K562 (cell line): ENCODE measurements around the gene WDR76. TPM values are rescaled to one million over a fixed set of nuclear protein-coding genes. Genes with fewer than 3 reads are reported as not detected.
A peak's percentile ranks its signal among the peaks of the same experiment; 100 is the strongest.

Experiments
- CBX1 ChIP-seq: sonication (generic); IDR thresholded peaks from 2 replicates; pipeline ENCODE4 v1.6.1; 2016; ENCODE audit warnings: antibody characterized with exemption, low read depth, mild to moderate bottlenecking
- ETV6 ChIP-seq, 3 experiments: fragments of 150-350 bp in 1 of 3; sonication (generic) in 1 of 3; formaldehyde crosslinking in 1 of 3; IDR thresholded peaks; 2 replicates each; pipeline versions ENCODE4 v1.6.1 to v1.8.0; 2014 to 2022; ENCODE audit warnings: borderline replicate concordance in 2 of 3, low read depth in 2 of 3, antibody characterized with exemption in 1 of 3, low read length in 1 of 3, mild to moderate bottlenecking in 1 of 3, missing genetic modification reagents in 1 of 3
- MYC ChIP-seq, 2 experiments: fragments of 250-450 bp in 1 of 2; sonication (Bioruptor Pico) in 1 of 2; IDR thresholded peaks; 2 replicates each; pipeline versions ENCODE4 v1.5.1 to v1.6.1; 2012 to 2021; ENCODE audit warnings: low read depth in 2 of 2, borderline replicate concordance in 1 of 2, improper control_type of control experiment in 1 of 2, low read length in 1 of 2, mild to moderate bottlenecking in 1 of 2, moderate library complexity in 1 of 2
- NKRF ChIP-seq: fragments of 450-650 bp; IDR thresholded peaks from 2 replicates; pipeline ENCODE4 v1.6.1; 2016; ENCODE audit warnings: borderline replicate concordance
- PML ChIP-seq: IDR thresholded peaks from 2 replicates; pipeline ENCODE4 v1.6.1; 2012; ENCODE audit warnings: low read length, inconsistent platforms
- PRMT5 ChIP-seq: sonication (generic); formaldehyde crosslinking; IDR thresholded peaks from 2 replicates; pipeline ENCODE4 v1.5.0; 2020; ENCODE audit warnings: missing genetic modification reagents
- RCOR1 ChIP-seq, 2 experiments: IDR thresholded peaks; 2 replicates each; pipeline ENCODE4 v1.6.1; 2012; ENCODE audit warnings: low read depth in 2 of 2, low read length in 2 of 2, borderline replicate concordance in 1 of 2, improper control_type of control experiment in 1 of 2
- SMAD1 ChIP-seq: fragments of 150-350 bp; IDR thresholded peaks from 2 replicates; pipeline ENCODE4 v1.6.1; 2014; ENCODE audit warnings: low read length, low read depth; ENCODE audit not compliant: partially characterized antibody
- SMARCA5 ChIP-seq: fragments of 450-650 bp; IDR thresholded peaks from 2 replicates; pipeline ENCODE4 v1.6.1; 2016
- SP2 ChIP-seq: IDR thresholded peaks from 2 replicates; pipeline ENCODE4 v1.6.1; 2011; ENCODE audit warnings: mild to moderate bottlenecking, low read depth, low read length, moderate library complexity; ENCODE audit not compliant: poor library complexity, severe bottlenecking; ENCODE audit errors: extremely low read depth
- SPI1 ChIP-seq: IDR thresholded peaks from 2 replicates; pipeline ENCODE4 v1.6.1; 2011; ENCODE audit warnings: low read depth, low read length, control low read depth, borderline replicate concordance
- TRIM28 ChIP-seq: fragments of 450-650 bp; IDR thresholded peaks from 2 replicates; pipeline ENCODE4 v1.6.1; 2017
- ZNF165 ChIP-seq: fragments of 250-450 bp; sonication (Bioruptor Pico); IDR thresholded peaks from 2 replicates; pipeline ENCODE4 v1.4.0; 2020; ENCODE audit warnings: borderline replicate concordance
- ZNF184 ChIP-seq: sonication (generic); formaldehyde crosslinking; IDR thresholded peaks from 2 replicates; pipeline ENCODE4 v1.5.0; 2020; ENCODE audit warnings: missing genetic modification reagents
- ZNF239 ChIP-seq: fragments of 250-450 bp; sonication (Bioruptor Pico); IDR thresholded peaks from 2 replicates; pipeline ENCODE4 v1.4.0; 2020; ENCODE audit warnings: mild to moderate bottlenecking
- ZNF551 ChIP-seq: fragments of 250-450 bp; sonication (Bioruptor Pico); IDR thresholded peaks from 2 replicates; pipeline ENCODE4 v1.5.0; 2021; ENCODE audit warnings: mild to moderate bottlenecking, moderate library complexity
- ZNF695 ChIP-seq: fragments of 450-650 bp; formaldehyde crosslinking; IDR thresholded peaks from 2 replicates; pipeline ENCODE4 v1.4.0; 2020; ENCODE audit warnings: mild to moderate bottlenecking, moderate library complexity
- ZNF717 ChIP-seq: fragments of 250-450 bp; sonication (Bioruptor Pico); IDR thresholded peaks from 2 replicates; pipeline ENCODE4 v1.5.0; 2021
- polyA plus RNA-seq, 8 experiments: library from polyadenylated mRNA; depleted of rRNA in 4 of 8; stranded (reverse) in 5 of 8; unstranded in 3 of 8; fragments of >200 nt; fragmentation: Nextera tagmentation in 2 of 8; fragmentation: Illumina TruSeq in 1 of 8; extraction: Ambion mirVana in 2 of 8; extraction: Trizol in 1 of 8; gene quantifications; 2 replicates each; pipeline versions ENCODE4 v1.2.1 to v1.2.3, GENCODE V29; 2011 to 2014; ENCODE audit warnings: inconsistent platforms in 1 of 8, missing spikeins in 1 of 8
- total RNA-seq, 7 experiments: library from RNA; depleted of rRNA in 6 of 7; stranded (reverse); fragments of >200 nt in 6 of 7; fragmentation: Illumina TruSeq in 2 of 7; extraction: Trizol in 2 of 7; gene quantifications; 2 replicates each; pipeline versions ENCODE4 v1.2.1 to v1.2.3, GENCODE V29; 2011 to 2021; ENCODE audit warnings: low replicate concordance in 1 of 7
- TF ChIP-seq, protein P1 (sequence below): sonication (generic); formaldehyde crosslinking; IDR thresholded peaks from 2 replicates; pipeline ENCODE4 v1.8.0; 2022; ENCODE audit warnings: mild to moderate bottlenecking, missing genetic modification reagents
- TF ChIP-seq, protein P2 (sequence below): sonication (generic); formaldehyde crosslinking; IDR thresholded peaks from 2 replicates; pipeline ENCODE4 v1.4.0; 2020; ENCODE audit warnings: mild to moderate bottlenecking, missing genetic modification reagents
- TF ChIP-seq, protein P3 (sequence below): IDR thresholded peaks from 2 replicates; pipeline ENCODE4 v1.6.1; 2011; ENCODE audit not compliant: insufficient read length; ENCODE audit errors: extremely low read depth

Gene WDR76
- total and polyA plus RNA-seq, 9 of the 15 experiments (the other 6 are each of a cell fraction or from before 2014, with no cell fraction given) = 9.8 to 69.5 (median 44.4) TPM

- TF ChIP-seq ZNF165 (CRISPR knock-in tag) (no peak), MYC (IDR thresholded peaks at IDR 0.05; ENCODE audit: low read depth, low read length) (peak; percentile 88), MYC (CRISPR knock-in tag; IDR thresholded peaks at IDR 0.05; ENCODE audit: borderline replicate concordance, low read depth) (no peak), PML (peak; percentile 90), RCOR1 (IDR thresholded peaks at IDR 0.05; ENCODE audit: borderline replicate concordance in 1 of 2, low read depth in 2 of 2, low read length in 2 of 2) (peak in 1 of 2 experiments; percentile 30; a peak in 1 of 4 replicates), ZNF239 (CRISPR knock-in tag) (no peak), SMAD1 (peak; percentile 51), ZNF551 (CRISPR knock-in tag) (no peak), SPI1 (0 out of 2 replicates have a peak, but pooled peaks have one; percentile 19), SMARCA5 (peak; percentile 27; the same call in 1 of the 2 replicates), ZNF695 (CRISPR knock-in tag) (no peak), ZNF184 (no peak), NKRF (peak; percentile 91; the same call in 1 of the 2 replicates), ETV6 (IDR thresholded peaks at IDR 0.05; ENCODE audit: borderline replicate concordance in 1 of 2, low read depth in 2 of 2, low read length in 1 of 2) (no peak), ETV6 (CRISPR knock-in tag; IDR thresholded peaks at IDR 0.05; ENCODE audit: borderline replicate concordance) (no peak), ZNF717 (CRISPR knock-in tag) (no peak), CBX1 (no peak), SP2 (peak; percentile 49), TRIM28 (peak; percentile 77; the same call in 1 of the 2 replicates), PRMT5 (CRISPR knock-in tag) (no peak)
- TF ChIP-seq, protein P1, sequence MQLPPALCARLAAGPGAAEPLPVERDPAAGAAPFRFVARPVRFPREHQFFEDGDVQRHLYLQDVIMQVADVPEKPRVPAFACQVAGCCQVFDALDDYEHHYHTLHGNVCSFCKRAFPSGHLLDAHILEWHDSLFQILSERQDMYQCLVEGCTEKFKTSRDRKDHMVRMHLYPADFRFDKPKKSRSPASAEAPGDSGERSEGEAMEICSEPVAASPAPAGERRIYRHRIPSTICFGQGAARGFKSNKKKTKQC = peak; percentile 76
- TF ChIP-seq, protein P2, sequence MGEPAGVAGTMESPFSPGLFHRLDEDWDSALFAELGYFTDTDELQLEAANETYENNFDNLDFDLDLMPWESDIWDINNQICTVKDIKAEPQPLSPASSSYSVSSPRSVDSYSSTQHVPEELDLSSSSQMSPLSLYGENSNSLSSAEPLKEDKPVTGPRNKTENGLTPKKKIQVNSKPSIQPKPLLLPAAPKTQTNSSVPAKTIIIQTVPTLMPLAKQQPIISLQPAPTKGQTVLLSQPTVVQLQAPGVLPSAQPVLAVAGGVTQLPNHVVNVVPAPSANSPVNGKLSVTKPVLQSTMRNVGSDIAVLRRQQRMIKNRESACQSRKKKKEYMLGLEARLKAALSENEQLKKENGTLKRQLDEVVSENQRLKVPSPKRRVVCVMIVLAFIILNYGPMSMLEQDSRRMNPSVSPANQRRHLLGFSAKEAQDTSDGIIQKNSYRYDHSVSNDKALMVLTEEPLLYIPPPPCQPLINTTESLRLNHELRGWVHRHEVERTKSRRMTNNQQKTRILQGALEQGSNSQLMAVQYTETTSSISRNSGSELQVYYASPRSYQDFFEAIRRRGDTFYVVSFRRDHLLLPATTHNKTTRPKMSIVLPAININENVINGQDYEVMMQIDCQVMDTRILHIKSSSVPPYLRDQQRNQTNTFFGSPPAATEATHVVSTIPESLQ (CRISPR knock-in tag) = 0 out of 2 replicates have a peak, but pooled peaks have one; percentile 60
- TF ChIP-seq, protein P3, sequence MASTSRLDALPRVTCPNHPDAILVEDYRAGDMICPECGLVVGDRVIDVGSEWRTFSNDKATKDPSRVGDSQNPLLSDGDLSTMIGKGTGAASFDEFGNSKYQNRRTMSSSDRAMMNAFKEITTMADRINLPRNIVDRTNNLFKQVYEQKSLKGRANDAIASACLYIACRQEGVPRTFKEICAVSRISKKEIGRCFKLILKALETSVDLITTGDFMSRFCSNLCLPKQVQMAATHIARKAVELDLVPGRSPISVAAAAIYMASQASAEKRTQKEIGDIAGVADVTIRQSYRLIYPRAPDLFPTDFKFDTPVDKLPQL = peak; percentile 27
Observed at GRCh38 chr15:43824302-43825246, 2.2 kb upstream of the WDR76 start, which contains the start of gene MFAP1 (continued).
